Vagina (tissue), 2 donors: ENCODE measurements around the gene HAUS5. TPM values are rescaled to one million over a fixed set of nuclear protein-coding genes. Genes with fewer than 3 reads are reported as not detected.
A peak's percentile ranks its signal among the peaks of the same experiment; 100 is the strongest.

ENCODE experiments used
- DNase-seq, 2 donors: peaks; one replicate each; pipeline ENCODE4 v3.0.0-alpha.2; 2017; ENCODE audit errors: extremely low spot score in 2 of 2
- H3K27ac ChIP-seq: fragments of 200-600 bp; sonication (generic); one replicate; pipeline ENCODE4 v1.5.1; 2019
- H3K27me3 ChIP-seq: fragments of 200-600 bp; sonication (generic); one replicate; pipeline ENCODE4 v1.5.1; 2019
- H3K36me3 ChIP-seq, 2 donors: fragments of 200-600 bp; sonication (generic); one replicate each; pipeline ENCODE4 v1.5.1; 2017 to 2019
- H3K4me1 ChIP-seq: fragments of 200-600 bp; sonication (generic); one replicate; pipeline ENCODE4 v1.5.1; 2019
- H3K4me3 ChIP-seq, 2 donors: fragments of 200-600 bp; sonication (generic); 1 replicate in 1 of 2; 2 replicates in 1 of 2; pipeline ENCODE4 v1.5.1; 2016 to 2019
- H3K9me3 ChIP-seq: fragments of 200-600 bp; sonication (generic); one replicate; pipeline ENCODE4 v1.5.1; 2019
- POLR2A ChIP-seq, 2 donors: fragments of 450-650 bp; IDR thresholded peaks; one replicate each; pipeline ENCODE4 v1.6.1; 2017; ENCODE audit warnings: antibody characterized with exemption in 2 of 2, mild to moderate bottlenecking in 2 of 2, moderate library complexity in 2 of 2
- POLR2AphosphoS5 ChIP-seq, 2 donors: sonication (generic); formaldehyde crosslinking; IDR thresholded peaks; one replicate each; pipeline ENCODE4 v1.9.0; 2017; ENCODE audit warnings: antibody characterized with exemption in 2 of 2, mild to moderate bottlenecking in 2 of 2, low read depth in 1 of 2; ENCODE audit not compliant: insufficient read depth in 1 of 2
- intact Hi-C: fragments of 100-400 bp; cut with DNase I; formaldehyde crosslinking; loops from one replicate; pipeline ENCODE4 v1.15.1; 2023
- total RNA-seq: library from RNA; depleted of rRNA; stranded (reverse); fragments of >200 nt; gene quantifications from one replicate; pipeline ENCODE4 v1.2.3, GENCODE V29; 2016
- TF ChIP-seq, protein P1 (sequence below), 3 experiments: fragments of 450-650 bp in 2 of 3; fragments of 200-600 bp in 1 of 3; sonication (generic) in 1 of 3; IDR thresholded peaks; one replicate each; pipeline ENCODE4 v1.5.1; 2017 to 2019; ENCODE audit warnings: antibody characterized with exemption in 3 of 3, mild to moderate bottlenecking in 2 of 3, moderate library complexity in 2 of 3

The HAUS5 gene
- total RNA-seq, 1 donor from 2014 or later: 11.0 TPM

GRCh38 chr19:35642798-35643254, 30.3 kb downstream of the HAUS5 start:
- DNase-seq: no peak
- no peaks in the 10 kb centered on the region for H3K9me3 ChIP-seq
- peak overlapping the region; percentile 96 for H3K27ac ChIP-seq
- intact Hi-C loops: no loop called here
- H3K4me1 ChIP-seq: peaks cover 39% of the 10 kb centered on the region
- no peaks in the 10 kb centered on the region for H3K27me3 ChIP-seq
- TF ChIP-seq POLR2AphosphoS5 (IDR thresholded peaks at IDR 0.05; ENCODE audit: insufficient read depth in 1 of 2, low read depth in 1 of 2): no peak
- TF ChIP-seq, protein P1, sequence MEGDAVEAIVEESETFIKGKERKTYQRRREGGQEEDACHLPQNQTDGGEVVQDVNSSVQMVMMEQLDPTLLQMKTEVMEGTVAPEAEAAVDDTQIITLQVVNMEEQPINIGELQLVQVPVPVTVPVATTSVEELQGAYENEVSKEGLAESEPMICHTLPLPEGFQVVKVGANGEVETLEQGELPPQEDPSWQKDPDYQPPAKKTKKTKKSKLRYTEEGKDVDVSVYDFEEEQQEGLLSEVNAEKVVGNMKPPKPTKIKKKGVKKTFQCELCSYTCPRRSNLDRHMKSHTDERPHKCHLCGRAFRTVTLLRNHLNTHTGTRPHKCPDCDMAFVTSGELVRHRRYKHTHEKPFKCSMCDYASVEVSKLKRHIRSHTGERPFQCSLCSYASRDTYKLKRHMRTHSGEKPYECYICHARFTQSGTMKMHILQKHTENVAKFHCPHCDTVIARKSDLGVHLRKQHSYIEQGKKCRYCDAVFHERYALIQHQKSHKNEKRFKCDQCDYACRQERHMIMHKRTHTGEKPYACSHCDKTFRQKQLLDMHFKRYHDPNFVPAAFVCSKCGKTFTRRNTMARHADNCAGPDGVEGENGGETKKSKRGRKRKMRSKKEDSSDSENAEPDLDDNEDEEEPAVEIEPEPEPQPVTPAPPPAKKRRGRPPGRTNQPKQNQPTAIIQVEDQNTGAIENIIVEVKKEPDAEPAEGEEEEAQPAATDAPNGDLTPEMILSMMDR (IDR thresholded peaks at IDR 0.05): no peak
- no peak for TF ChIP-seq POLR2A (IDR thresholded peaks at IDR 0.05)
- H3K4me3 ChIP-seq: peak overlapping the region; percentile 48 to 65
- H3K36me3 ChIP-seq: peaks cover 0 to 2% of the 10 kb centered on the region in 2 donors

DNA sequence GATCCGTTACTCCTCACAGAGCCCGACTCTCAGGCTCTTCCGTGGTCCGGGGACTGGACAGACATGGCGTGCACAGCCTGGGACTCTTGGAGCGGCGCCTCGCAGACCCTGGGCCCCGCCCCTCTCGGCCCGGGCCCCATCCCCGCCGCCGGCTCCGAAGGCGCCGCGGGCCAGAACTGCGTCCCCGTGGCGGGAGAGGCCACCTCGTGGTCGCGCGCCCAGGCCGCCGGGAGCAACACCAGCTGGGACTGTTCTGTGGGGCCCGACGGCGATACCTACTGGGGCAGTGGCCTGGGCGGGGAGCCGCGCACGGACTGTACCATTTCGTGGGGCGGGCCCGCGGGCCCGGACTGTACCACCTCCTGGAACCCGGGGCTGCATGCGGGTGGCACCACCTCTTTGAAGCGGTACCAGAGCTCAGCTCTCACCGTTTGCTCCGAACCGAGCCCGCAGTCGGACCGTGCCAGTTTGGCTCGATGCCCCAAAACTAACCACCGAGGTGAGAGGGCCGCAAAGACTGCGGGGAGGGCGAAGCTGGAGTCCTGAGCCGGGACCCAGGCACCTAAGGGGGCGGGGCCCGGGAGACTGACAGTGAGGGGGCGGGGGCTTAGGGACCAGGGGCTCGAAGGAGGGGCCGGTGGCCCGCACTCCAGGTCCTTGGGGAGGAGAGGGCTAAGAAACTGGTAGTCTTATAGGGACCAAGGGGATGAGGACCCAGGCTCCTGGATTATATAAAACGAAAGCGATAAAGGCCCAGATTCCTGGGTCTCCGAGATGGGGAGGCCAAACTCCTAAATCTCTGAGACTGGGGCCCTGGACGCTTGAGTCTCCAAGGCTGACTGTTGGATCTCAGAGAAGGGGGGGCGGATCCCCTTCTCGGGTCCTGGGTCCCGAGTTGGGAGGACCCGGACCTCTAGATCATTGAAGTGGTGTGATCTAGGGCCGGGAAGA, 31.0 kb downstream of the HAUS5 start:
- Histone ChIP-seq H3K9me3 (no peaks in the 10 kb centered on the region), H3K4me1 (peaks cover 42% of the 10 kb centered on the region), H3K27ac (peak overlapping the region; percentile 96), H3K36me3 (no peaks in the 10 kb centered on the region), H3K27me3 (no peaks in the 10 kb centered on the region), H3K4me3 (peak overlapping the region; percentile 48 to 65)
- intact Hi-C loops: no loop called here
- TF ChIP-seq, protein P1 (IDR thresholded peaks at IDR 0.05): no peak
- TF ChIP-seq POLR2A (IDR thresholded peaks at IDR 0.05): peak in 1 of 2 donors; percentile 44
- peak in 1 of 2 donors; percentile 47 for TF ChIP-seq POLR2AphosphoS5 (IDR thresholded peaks at IDR 0.05; ENCODE audit: insufficient read depth in 1 of 2, low read depth in 1 of 2)
- DNase-seq: no peak

GRCh38 chr19:35644206-35644986, 31.9 kb downstream of the HAUS5 start:
- peak overlapping the region; percentile 96 for H3K27ac ChIP-seq
- intact Hi-C loops: no loop called here
- H3K4me1 ChIP-seq: peaks cover 51% of the 10 kb centered on the region
- no peaks in the 10 kb centered on the region for H3K9me3 ChIP-seq
- H3K27me3 ChIP-seq: no peaks in the 10 kb centered on the region
- TF ChIP-seq POLR2AphosphoS5 (IDR thresholded peaks at IDR 0.05; ENCODE audit: insufficient read depth in 1 of 2, low read depth in 1 of 2) (peak in 1 of 2 donors; percentile 90), POLR2A (IDR thresholded peaks at IDR 0.05) (peak in 1 of 2 donors; percentile 45)
- TF ChIP-seq, protein P1 (IDR thresholded peaks at IDR 0.05): no peak
- no peaks in the 10 kb centered on the region for H3K36me3 ChIP-seq
- H3K4me3 ChIP-seq: peak overlapping the region; percentile 48 to 65
- peak in 1 of 2 donors; percentile 97 for DNase-seq

DNA sequence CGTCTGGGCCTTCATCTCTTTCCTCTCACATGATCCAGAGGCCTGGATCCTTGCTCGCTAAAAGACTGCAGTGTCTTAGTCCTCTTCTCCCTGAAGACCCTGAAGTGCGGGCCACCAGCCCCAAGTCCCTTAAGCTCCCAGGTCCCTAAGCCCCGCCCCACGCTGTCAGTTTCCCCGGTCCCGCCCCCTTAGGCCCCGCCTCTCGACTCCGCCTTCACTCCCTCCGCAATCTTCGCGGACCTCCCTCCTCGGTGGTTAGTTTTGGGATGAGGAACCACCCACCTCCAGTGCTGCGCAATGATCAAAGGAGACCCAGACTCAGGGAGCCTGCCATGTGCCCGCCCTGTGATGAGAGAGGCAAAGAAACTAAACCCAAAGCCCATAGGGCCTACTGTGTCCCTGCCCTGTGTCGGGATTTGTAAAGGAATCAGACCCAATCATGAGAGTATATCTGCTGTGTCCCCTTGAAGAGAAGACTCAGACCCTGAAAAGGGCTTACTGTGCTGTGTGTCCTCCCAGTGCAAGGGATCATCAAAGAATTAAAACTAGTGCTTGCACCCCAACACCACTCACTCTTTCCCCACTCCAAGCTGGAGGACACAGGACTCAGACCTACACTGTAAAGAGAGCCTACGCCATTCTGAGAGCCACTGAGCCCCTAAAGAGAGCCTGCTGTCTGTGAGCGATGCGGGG, 32.6 kb downstream of the HAUS5 start:
- Histone ChIP-seq H3K4me1 (peaks cover 58% of the 10 kb centered on the region), H3K4me3 (peak overlapping the region; percentile 48 to 65), H3K27me3 (no peaks in the 10 kb centered on the region), H3K36me3 (no peaks in the 10 kb centered on the region), H3K9me3 (no peaks in the 10 kb centered on the region), H3K27ac (peak overlapping the region; percentile 96)
- DNase-seq: no peak
- TF ChIP-seq, protein P1 (IDR thresholded peaks at IDR 0.05): no peak
- TF ChIP-seq POLR2AphosphoS5 (IDR thresholded peaks at IDR 0.05; ENCODE audit: insufficient read depth in 1 of 2, low read depth in 1 of 2) (no peak), POLR2A (IDR thresholded peaks at IDR 0.05) (no peak)
- intact Hi-C loops: no loop called here
